ENCODE results near the gene TMEM151B.
A peak's percentile ranks its signal among the peaks of the same experiment; 100 is the strongest.

The TMEM151B gene

GRCh38 chr6:44303842-44304241 lies 33.6 kb downstream of the TMEM151B start:
- H3K4me3 ChIP-seq (replicated peaks; ENCODE audit: low read depth, low read length): no peak overlapping the region
- TF ChIP-seq CTCF (IDR thresholded peaks at IDR 0.05; ENCODE audit: low read length, missing control alignments): no peak

GRCh38 chr6:44304282-44305199 lies 34.3 kb downstream of the TMEM151B start:
- H3K4me3 ChIP-seq (replicated peaks; ENCODE audit: low read depth, low read length): no peak overlapping the region
- DNase-seq (ENCODE audit: low read depth): peak; percentile 52
- peak; percentile 76 for TF ChIP-seq CTCF (IDR thresholded peaks at IDR 0.05; ENCODE audit: low read length, missing control alignments)

More at GRCh38 chr6:44303842-44304241, 33.6 kb downstream of the TMEM151B start:
- no peak for DNase-seq (ENCODE audit: low read depth)

- no peak overlapping the region for H3K4me3 ChIP-seq (replicated peaks; ENCODE audit: low read depth, low read length)
- TF ChIP-seq CTCF (IDR thresholded peaks at IDR 0.05; ENCODE audit: low read length, missing control alignments): no peak
- DNase-seq (ENCODE audit: low read depth): no peak
Measured at GRCh38 chr6:44305200-44305725, 35.0 kb downstream of the TMEM151B start.

- no peak overlapping the region for H3K4me3 ChIP-seq (replicated peaks; ENCODE audit: low read depth, low read length)
- DNase-seq (ENCODE audit: low read depth): no peak
- TF ChIP-seq CTCF (IDR thresholded peaks at IDR 0.05; ENCODE audit: low read length, missing control alignments): no peak
Measured at GRCh38 chr6:44306710-44307109, 36.5 kb downstream of the TMEM151B start.

GRCh38 chr6:44307217-44307616 lies 37.0 kb downstream of the TMEM151B start:
- DNase-seq (ENCODE audit: low read depth): no peak
- H3K4me3 ChIP-seq (replicated peaks; ENCODE audit: low read depth, low read length): no peak overlapping the region
- no peak for TF ChIP-seq CTCF (IDR thresholded peaks at IDR 0.05; ENCODE audit: low read length, missing control alignments)

GRCh38 chr6:44309092-44309491 lies 38.8 kb downstream of the TMEM151B start:
- peak; percentile 23 for DNase-seq (ENCODE audit: low read depth)
- no peak for TF ChIP-seq CTCF (IDR thresholded peaks at IDR 0.05; ENCODE audit: low read length, missing control alignments)
- no peak overlapping the region for H3K4me3 ChIP-seq (replicated peaks; ENCODE audit: low read depth, low read length)
